KOPT-K1 (cell line): ENCODE measurements around the gene COL28A1.

Source experiments
- H3K27ac ChIP-seq: fragments of 200-600 bp; sonication (generic); 2 replicates; pipeline ENCODE4 v1.5.1; 2016; ENCODE audit warnings: antibody characterized with exemption, mild to moderate bottlenecking, low read depth, low read length; ENCODE audit not compliant: poor library complexity, severe bottlenecking
- H3K36me3 ChIP-seq: fragments of 200-600 bp; sonication (generic); 2 replicates; pipeline ENCODE4 v1.5.1; 2017; ENCODE audit warnings: antibody characterized with exemption, mild to moderate bottlenecking, low read length, moderate library complexity; ENCODE audit not compliant: insufficient read depth
- H3K9me3 ChIP-seq: fragments of 200-600 bp; sonication (generic); 2 replicates; pipeline ENCODE4 v1.5.1; 2017; ENCODE audit warnings: antibody characterized with exemption, low read length, mild to moderate bottlenecking; ENCODE audit not compliant: insufficient read depth, poor library complexity, severe bottlenecking

Gene COL28A1

GRCh38 chr7:7542251-7542835, 6.7 kb upstream of the COL28A1 start:
- H3K36me3 ChIP-seq, result no peaks in the 10 kb centered on the region
- no peak overlapping the region for H3K27ac ChIP-seq
- H3K9me3 ChIP-seq, result no peaks in the 10 kb centered on the region

GRCh38 chr7:7539711-7540110, 4.0 kb upstream of the COL28A1 start:
- no peaks in the 10 kb centered on the region for H3K9me3 ChIP-seq
- H3K27ac ChIP-seq, result no peak overlapping the region
- H3K36me3 ChIP-seq, result no peaks in the 10 kb centered on the region

- Histone ChIP-seq H3K27ac (no peak overlapping the region), H3K36me3 (no peaks in the 10 kb centered on the region), H3K9me3 (no peaks in the 10 kb centered on the region)
Observed at GRCh38 chr7:7539152-7539551, 3.5 kb upstream of the COL28A1 start.

- Histone ChIP-seq H3K36me3 (no peaks in the 10 kb centered on the region), H3K27ac (no peak overlapping the region)
Observed at GRCh38 chr7:7537711-7538110, 2.0 kb upstream of the COL28A1 start.

GRCh38 chr7:7536396-7537019, 835 bp upstream of the COL28A1 start:
- Histone ChIP-seq H3K36me3 (no peaks in the 10 kb centered on the region), H3K9me3 (no peaks in the 10 kb centered on the region), H3K27ac (no peak overlapping the region)

More at GRCh38 chr7:7537711-7538110, 2.0 kb upstream of the COL28A1 start:
- no peaks in the 10 kb centered on the region for H3K9me3 ChIP-seq

- H3K27ac ChIP-seq, result no peak overlapping the region
- H3K9me3 ChIP-seq, result no peaks in the 10 kb centered on the region
- no peaks in the 10 kb centered on the region for H3K36me3 ChIP-seq
Observed at GRCh38 chr7:7533831-7534430, 1.7 kb downstream of the COL28A1 start.

- H3K36me3 ChIP-seq, result no peaks in the 10 kb centered on the region
Observed at GRCh38 chr7:7529328-7529727, 6.3 kb downstream of the COL28A1 start.

GRCh38 chr7:7527047-7527446, 8.6 kb downstream of the COL28A1 start:
- no peak overlapping the region for H3K27ac ChIP-seq
- no peaks in the 10 kb centered on the region for H3K9me3 ChIP-seq
- H3K36me3 ChIP-seq, result no peaks in the 10 kb centered on the region

More at GRCh38 chr7:7529328-7529727, 6.3 kb downstream of the COL28A1 start:
- H3K9me3 ChIP-seq, result no peaks in the 10 kb centered on the region
- no peak overlapping the region for H3K27ac ChIP-seq

DNA sequence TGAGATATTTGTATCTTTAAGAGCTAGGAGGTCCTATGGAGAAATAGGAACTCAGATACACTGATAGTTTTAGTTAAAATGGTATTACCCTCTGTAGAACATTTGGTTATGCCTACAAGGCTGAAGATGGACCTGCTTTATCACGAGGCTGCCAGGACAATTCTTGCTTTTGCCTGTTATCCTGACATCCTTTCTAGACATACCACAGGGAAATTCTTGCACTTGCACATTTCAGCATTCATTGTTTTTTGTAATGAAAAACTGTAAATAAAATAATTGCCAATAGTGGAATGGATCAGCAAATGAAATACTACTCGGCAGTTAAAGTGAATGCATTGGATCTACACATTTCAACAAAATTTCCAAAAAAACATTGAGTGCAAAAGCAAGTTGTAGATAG, 9.7 kb downstream of the COL28A1 start:
- Histone ChIP-seq H3K36me3 (no peaks in the 10 kb centered on the region), H3K27ac (no peak overlapping the region), H3K9me3 (no peaks in the 10 kb centered on the region)

DNA sequence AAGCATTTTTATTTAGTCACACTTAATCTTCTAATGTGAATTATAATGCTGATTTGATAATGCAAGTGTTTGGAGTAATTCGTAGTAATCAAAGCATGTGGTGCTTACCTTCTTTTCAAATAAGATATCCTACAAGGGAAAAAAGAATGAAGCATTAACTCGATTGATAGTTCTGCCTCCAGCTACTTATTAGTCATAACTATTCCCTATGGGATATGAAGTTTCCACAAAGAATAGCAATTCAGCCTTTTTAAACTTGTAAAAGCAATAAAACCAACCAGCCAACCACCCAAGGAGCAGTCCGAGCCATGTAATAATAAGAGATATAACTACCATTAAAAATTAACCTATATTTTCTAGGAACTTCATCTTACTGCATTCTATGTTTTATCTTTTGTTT, 11.6 kb downstream of the COL28A1 start:
- Histone ChIP-seq H3K27ac (no peak overlapping the region), H3K36me3 (no peaks in the 10 kb centered on the region), H3K9me3 (no peaks in the 10 kb centered on the region)

DNA sequence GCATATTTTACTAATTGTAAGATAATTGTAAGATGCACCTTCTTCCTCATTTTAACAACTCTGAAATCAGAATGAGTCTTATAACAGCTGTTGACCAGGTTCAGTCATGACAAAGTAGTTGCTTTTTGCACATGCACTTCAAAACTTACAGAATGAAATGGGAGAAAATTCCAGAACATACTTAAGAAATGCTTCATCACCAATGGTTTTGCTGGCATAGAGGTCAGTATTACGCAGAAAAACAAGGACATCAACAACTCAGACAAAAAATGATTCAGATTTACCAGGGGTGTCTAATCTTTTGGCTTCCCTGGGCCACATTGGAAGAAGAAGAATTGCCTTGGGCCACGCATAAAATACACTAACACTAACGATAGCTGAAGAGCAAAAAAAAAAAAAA, 13.3 kb downstream of the COL28A1 start:
- Histone ChIP-seq H3K9me3 (no peaks in the 10 kb centered on the region), H3K36me3 (no peaks in the 10 kb centered on the region), H3K27ac (no peak overlapping the region)

DNA sequence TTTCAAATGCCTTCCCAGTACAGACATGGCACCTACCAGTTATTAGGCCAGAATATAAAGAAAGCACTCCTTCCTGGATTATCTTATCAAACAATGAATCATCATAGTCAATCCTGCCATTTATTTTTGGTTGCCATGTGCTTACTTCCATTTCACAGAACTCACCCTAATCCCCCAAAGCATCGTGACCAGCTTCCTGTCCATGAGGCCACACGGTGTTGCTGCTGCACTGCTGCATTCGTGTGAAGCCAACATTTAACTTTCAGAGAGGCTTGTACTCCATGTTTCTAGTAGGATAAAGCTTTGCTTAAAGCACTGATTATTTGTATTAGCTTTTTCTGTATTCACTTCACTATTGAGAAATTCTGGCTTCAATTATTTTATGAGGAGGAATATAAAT, 14.4 kb downstream of the COL28A1 start:
- no peak overlapping the region for H3K27ac ChIP-seq
- no peaks in the 10 kb centered on the region for H3K9me3 ChIP-seq
- H3K36me3 ChIP-seq, result no peaks in the 10 kb centered on the region

DNA sequence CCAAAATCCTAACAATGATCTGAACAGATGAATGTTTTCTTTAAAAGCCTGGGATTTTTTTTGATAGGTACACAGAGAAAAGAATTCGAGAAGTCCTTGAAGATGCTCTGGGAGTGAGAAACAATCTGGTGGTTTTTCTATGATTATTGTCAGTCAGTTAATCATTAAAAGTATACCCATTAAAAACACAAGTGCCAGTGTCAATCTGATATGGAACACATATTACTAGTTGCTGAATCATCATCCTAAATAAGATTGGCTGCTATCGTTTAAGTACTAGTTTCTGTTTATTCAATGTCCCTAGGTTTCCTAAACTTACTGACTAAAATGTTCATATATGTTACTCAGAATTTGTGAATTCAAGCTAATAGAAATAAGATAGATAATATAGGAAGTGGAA, 16.1 kb downstream of the COL28A1 start:
- no peaks in the 10 kb centered on the region for H3K9me3 ChIP-seq
- no peaks in the 10 kb centered on the region for H3K36me3 ChIP-seq
- H3K27ac ChIP-seq, result no peak overlapping the region

DNA sequence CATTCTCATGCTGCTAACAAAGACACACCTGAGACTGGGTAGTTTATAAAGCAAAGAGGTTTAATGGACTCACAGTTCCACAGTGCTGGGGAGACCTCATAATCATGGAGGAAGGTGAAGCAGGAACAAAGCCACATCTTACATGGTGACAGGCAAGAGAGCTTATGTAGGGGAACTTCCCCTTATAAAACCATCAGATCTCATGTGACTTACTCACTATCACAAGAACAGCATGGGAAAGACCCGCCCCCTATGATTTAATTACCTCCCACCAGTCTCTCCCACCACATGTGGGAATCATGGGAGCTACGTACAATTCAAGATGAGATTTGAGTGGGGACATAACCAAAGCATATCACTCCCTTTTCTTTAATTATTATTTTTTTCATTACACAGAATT, 16.6 kb downstream of the COL28A1 start:
- Histone ChIP-seq H3K27ac (no peak overlapping the region), H3K9me3 (no peaks in the 10 kb centered on the region), H3K36me3 (no peaks in the 10 kb centered on the region)

DNA sequence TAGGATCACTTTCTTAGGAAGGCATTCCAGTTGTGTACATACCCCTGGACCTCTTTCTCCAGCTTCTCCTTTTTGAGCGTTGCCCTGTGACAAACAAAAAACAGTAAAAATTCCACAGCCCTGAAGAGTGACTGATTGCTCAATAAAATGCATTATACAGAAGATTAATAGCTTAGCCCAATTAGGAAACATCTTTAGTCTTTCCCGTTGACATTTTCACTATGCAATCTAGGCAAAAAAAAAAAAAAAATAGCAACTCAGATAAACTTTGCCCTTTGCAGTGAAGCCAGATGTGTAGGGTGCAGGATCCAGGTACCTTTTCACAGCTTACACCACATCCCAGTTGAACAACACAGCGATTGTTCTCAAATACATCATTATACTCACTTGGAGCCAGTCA, 17.9 kb downstream of the COL28A1 start:
- no peaks in the 10 kb centered on the region for H3K36me3 ChIP-seq
- no peaks in the 10 kb centered on the region for H3K9me3 ChIP-seq
- no peak overlapping the region for H3K27ac ChIP-seq

DNA sequence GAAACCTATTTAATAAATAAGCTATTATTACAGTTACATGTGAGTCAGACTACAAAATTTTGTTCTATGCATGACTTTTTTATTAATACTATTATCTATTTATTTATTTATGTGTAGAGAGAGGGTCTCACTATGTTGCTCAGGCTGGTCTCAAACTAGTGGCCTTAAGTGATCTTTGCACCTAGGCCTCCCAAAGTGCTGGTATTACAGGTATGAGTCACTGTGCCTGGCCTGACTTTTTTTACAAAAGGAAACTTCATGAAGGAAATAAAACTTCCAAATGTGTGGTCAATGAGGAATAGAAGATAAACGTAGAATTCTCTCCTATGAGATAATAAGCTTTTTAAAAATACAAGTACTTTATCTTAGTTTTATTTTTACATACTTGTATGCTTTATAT, 19.0 kb downstream of the COL28A1 start:
- Histone ChIP-seq H3K27ac (no peak overlapping the region), H3K36me3 (no peaks in the 10 kb centered on the region), H3K9me3 (no peaks in the 10 kb centered on the region)
